Right ventricle myocardium superior (tissue), 1 donor: Measurements from ENCODE around the gene CYP26A1. TPM values are rescaled to one million over a fixed set of nuclear protein-coding genes. Genes with fewer than 3 reads are reported as not detected.
A peak's percentile ranks its signal among the peaks of the same experiment; 100 is the strongest.

Source experiments
- ATAC-seq: fragments of 200-7000 bp; cut with Tn5 transposase; one replicate; pipeline ENCODE4 v1.9.1; 2020; ENCODE audit warnings: mild to moderate bottlenecking; ENCODE audit not compliant: poor library complexity
- DNase-seq: peaks from one replicate; pipeline ENCODE4 v3.0.0-alpha.2; 2020
- intact Hi-C: fragments of 100-400 bp; cut with DNase I; formaldehyde crosslinking; loops from one replicate; pipeline ENCODE4 v1.11.2; 2022
- total RNA-seq: library from RNA; stranded (reverse); fragmentation: NEBNext Ultra II Directional; extraction: Animal tissue kit (Norgen Biotek cat#: 25700); gene quantifications from one replicate; pipeline ENCODE4 v1.2.1, GENCODE V29; 2021
- donor health status: DM: no; HTN: yes; CAD: no; lungs with severe emphysema.

The CYP26A1 gene
- total RNA-seq, 1 donor from 2014 or later = not detected

DNA sequence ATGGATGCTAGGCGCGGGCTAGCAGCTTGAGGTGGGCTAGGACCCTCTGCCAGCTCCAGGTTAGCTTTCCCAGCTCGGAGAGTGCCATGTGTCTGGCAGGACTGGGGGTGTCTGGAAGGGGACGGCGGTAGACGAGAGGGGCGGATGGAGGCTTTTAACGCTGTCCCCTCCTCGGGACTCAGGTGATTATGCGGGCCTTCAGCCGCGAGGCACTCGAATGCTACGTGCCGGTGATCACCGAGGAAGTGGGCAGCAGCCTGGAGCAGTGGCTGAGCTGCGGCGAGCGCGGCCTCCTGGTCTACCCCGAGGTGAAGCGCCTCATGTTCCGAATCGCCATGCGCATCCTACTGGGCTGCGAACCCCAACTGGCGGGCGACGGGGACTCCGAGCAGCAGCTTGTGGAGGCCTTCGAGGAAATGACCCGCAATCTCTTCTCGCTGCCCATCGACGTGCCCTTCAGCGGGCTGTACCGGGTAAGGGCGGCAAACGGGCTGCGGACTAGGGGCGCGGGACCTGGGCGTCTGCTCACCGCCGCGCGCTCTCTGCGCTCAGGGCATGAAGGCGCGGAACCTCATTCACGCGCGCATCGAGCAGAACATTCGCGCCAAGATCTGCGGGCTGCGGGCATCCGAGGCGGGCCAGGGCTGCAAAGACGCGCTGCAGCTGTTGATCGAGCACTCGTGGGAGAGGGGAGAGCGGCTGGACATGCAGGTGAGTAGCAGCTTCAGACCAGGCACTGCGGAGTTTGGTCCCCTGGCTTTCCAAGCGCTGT, 1.1 kb downstream of the CYP26A1 start:
- ATAC-seq (no peak), DNase-seq (no peak)
- intact Hi-C loops = no loop called here

DNA sequence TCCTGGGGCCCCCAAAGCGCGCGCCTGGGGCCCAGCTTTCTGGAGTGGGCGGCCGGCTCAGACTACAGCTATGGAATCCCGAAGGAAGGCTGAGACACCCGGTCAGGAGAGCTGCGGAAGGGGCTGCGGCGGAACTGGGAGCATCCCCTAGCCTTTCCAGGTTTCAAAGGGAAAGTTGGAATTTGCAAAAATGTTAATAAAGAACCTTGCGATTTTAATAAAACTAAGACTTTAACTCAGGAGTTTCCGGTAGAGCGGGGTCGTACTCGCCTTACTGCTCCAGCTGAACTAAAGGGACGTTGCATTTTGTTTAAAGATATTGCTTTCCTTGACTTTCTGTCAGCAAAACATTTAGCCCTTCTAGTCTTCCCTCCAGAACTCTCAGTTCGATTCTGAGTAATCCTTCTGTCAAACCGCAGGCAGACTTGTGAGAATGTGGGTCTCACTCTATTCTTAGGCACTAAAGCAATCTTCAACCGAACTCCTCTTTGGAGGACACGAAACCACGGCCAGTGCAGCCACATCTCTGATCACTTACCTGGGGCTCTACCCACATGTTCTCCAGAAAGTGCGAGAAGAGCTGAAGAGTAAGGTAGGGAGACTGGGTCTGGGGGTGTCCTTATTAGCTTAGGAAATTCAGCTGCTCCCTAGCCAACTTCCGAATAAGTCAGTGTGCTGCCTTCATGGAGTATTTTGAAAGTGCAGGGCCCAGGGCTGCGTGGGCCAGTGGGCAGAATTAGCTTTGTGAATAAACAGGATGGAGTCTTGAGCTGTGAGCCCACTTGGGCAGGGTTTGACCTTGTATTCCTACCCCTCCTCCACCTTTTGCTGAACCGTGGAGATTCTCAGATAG, 1.9 kb downstream of the CYP26A1 start:
- intact Hi-C loops = no loop called here
- no peak for ATAC-seq
- no peak for DNase-seq

DNA sequence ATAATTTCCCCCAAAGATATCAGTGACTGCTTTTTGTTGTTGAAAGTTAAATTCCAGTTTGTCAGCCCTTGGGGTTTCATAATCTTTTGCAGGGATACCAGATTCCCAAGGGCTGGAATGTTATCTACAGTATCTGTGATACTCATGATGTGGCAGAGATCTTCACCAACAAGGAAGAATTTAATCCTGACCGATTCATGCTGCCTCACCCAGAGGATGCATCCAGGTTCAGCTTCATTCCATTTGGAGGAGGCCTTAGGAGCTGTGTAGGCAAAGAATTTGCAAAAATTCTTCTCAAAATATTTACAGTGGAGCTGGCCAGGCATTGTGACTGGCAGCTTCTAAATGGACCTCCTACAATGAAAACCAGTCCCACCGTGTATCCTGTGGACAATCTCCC, 3.2 kb downstream of the CYP26A1 start:
- ATAC-seq = no peak
- no peak for DNase-seq
- intact Hi-C loops = no loop called here

DNA sequence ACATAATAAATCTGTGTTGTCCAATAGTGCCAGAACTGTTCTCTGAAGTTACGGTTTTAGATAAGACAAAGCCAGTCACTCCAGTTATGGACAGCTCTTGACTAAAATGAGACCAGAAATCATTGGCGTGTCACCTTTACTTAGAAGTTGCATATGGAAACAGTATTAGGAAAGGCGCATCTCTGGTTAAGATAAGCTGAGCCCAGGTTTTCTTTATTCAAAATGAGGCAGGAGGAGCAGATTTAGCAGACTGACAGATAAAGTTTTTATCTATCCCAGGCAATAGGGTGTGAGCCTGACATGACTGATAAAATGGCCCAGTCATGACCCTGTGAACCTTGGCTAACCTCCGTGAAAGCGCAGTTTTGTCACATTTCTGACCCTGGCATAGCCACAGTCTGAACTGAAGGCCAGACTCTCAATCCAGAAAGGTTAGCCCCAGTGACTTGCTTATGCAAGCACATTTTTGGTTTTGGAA, 4.2 kb downstream of the CYP26A1 start:
- ATAC-seq (no peak), DNase-seq (no peak)
- intact Hi-C loops = no loop called here

DNA sequence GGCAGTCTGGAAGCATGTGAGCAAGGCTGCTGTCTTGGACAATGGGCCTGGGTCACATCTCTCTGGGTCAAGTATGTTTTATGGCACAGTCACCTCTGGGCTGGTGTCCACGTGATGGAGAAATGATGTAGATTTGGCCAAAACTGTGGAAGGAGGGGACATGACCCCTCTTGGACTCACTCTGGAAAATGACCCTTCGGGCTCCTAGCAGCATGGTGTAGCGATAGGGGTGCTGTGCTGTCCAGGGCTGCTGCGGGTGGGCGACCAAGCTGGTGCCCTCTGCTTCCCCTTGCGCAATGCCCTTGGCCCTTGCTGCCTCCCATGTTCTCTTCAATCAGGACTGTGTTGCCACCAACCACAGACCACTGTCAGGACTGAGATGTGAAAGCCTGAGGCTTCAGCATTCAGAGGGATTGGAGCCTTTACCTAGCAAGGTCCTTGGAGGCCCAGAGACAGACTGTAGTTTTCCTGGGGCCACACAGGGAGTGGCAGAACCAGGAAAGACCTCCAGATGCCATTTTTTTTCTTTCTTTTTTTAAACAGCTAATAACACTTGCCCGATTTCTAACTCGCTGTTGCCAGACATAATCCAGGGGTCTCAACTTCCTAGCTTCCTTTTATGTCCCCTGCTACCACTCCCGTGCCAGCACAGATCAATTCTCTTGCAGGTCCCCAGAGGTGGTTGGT, 6.1 kb downstream of the CYP26A1 start:
- intact Hi-C loops = no loop called here
- no peak for DNase-seq
- ATAC-seq = no peak

DNA sequence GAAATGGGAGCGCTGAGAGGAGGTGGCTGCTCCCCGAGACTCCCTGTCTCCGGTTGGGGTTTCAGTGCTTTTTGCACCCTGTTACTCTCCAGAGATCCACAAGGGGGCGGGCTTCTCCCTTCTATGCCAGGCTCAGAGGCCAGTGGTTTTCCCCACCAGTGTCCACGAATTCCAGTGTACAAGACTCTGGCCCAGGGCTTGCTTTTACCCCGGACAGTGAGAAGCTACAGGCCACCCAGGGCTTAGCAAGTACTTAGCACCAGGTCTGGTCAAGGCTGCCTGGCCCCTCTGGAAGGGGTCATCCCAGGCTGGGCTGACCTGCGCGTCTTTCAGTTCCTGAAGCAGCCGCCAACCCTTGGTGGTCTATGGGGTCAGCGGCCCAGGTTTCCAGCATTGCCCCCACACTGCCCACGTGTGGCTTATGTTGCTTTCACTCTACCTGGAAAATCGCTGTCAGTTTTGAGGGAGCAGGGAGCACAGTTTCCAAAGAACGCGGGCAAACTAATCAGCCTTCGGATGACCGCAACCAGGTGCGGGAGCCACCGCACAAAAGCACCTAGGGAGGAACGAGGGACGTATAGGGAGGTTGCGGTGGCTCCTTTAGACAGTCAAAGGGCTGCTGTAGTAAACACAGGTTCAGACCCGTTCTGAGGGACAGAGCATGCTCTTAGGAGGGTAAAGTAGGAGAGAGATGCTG, 6.8 kb downstream of the CYP26A1 start:
- intact Hi-C loops = no loop called here
- DNase-seq (no peak), ATAC-seq (peak; percentile 74)

DNA sequence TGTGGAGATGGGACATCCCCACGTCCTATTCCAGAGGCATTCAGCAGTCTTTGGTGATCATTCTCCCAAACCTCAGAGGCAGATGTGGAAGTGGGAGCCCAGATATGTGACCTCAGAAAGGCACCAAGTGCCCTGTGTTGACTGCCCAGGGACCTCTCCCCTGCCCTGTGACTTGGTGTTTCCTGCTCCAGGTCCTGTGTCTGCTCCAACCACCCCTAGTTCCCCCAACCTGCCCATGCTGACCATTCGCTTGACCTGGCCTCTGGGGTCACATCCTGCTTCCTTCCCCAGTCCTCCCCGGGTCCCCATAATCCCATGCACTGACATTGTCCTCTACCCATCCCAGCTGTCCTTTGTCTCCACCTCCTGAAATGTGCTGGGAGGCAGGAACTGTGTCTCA, 7.6 kb downstream of the CYP26A1 start:
- ATAC-seq (no peak), DNase-seq (no peak)
- intact Hi-C loops = no loop called here

DNA sequence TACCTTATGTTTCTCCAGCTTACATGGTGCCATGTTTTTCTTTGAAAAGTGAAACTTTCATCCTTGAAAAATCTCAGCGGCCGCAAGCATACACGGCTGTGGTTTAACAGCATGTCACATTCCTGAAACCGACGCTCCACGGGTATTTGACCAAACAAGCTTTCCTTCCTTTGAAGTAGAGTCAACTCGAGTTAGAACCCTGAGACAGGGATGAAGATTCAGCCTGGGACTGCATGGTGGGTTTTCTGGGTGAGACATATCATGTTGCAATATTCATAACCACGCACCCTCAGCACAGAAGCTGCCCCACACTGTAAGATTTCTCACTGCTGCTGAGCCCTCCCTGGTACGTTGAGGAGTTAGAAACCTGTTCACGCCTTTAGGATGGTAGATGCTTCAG, 8.1 kb downstream of the CYP26A1 start:
- intact Hi-C loops = no loop called here
- no peak for DNase-seq
- no peak for ATAC-seq

DNA sequence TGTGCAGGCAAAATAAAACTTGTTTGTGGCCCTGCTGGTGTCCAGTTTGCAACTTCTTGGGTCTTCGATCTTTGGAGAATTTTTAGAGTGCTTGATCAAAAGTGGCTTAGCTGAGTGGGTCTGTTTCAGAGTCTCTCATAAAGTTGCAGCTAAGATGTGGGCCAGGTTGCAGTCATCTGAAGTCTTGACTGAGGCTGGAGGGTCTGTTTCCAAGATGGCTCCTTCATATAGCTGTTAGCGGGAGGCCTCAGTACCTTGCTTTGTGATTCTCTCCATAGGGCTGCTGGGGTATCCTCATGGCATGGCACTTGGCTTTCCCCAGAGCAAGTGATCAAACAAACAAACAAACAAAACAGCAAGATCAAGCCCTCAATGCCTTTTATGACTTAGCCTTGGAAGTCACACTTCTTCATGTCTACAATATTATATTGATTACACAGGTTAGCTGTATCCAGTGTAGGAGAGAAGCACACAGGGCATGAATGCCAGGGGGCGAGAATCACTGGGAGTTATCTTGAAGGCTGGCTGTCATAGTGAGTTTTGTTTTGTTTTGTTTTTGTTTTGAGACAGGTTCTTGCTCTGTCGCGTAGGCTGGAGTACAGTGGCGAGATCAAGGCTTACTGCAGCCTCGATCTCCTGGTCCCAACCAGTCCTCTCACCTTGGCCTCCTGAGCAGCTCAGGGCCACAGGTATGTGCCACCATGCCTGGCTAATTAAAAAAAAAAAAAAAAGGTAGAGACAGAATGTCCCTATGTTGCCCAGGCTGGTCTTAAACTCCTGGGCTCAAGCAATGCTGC, 10.2 kb downstream of the CYP26A1 start:
- ATAC-seq (no peak), DNase-seq (no peak)
- intact Hi-C loops = no loop called here

DNA sequence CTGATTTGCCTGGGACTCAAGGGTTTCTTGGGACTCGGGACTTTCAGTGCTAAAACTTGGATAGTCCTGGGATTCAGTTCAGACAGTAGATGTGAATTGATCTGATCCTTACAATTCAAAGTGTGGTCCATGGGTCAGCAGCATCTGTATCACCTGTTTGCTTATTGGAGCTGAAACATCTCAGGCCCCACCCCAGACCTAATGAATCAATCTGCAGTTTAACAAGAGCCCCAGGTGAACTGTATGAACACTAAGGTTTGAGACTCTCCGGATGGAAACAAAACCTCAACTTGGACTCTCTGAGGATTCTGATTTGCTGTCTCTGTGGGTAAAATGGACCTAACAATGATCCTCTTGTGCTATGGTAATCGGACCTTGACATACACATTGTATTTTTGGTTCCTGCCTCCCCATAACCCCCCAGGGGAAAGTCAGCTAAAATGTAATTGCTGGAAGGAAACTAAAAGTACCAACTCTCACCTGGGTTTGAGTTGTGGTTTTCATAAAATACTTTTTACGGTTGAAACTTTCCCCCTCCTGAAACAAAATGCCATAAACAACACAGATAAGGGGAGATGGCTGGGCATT, 11.7 kb downstream of the CYP26A1 start:
- intact Hi-C loops = loop anchor here (5.0 kb wide), 1 partner anchor 197 kb away; no protein-coding TSS in a partner anchor
- no peak for ATAC-seq
- no peak for DNase-seq

DNA sequence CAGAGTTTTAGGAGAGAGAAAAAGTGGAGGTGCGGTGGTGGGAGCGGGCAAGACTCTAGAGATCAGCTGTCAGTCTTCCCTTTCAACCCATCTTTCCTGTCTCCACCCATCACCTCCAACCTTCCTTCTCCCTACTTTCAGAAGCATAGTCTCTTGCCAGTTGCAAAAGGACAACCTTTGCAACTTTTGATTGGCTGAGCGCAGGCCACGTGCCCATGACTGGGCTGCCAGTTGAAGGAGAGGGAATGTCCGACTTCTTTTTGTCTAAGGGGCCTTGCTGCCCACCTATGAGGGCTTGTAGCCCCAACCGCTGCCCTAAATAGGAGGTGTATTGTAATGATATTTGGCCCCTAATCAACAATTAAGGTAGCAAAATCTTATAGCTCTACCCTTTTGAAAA, 12.6 kb downstream of the CYP26A1 start:
- intact Hi-C loops = loop anchor here (5.0 kb wide), 1 partner anchor 196 kb away; no protein-coding TSS in a partner anchor
- no peak for ATAC-seq
- no peak for DNase-seq

DNA sequence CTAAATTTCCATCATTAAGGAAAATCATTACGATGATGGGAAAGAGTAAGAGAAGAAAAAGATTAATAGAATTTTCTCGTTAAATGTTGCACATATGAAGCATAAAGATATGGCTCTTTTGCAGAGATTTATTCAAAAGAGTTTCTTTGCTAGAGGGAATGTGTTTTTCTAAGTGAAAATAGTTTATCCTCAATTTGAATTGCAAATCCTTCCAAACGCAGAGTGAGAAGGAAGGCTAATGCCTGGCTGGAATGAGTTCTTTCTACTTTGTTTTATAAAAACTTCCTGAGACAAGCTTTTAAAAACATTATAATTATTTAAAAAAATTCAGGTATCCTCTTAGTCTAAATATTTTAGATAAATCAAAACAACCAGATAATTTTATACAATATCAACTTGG, 14.2 kb downstream of the CYP26A1 start:
- intact Hi-C loops = loop anchor here (5.0 kb wide), 1 partner anchor 194 kb away; no protein-coding TSS in a partner anchor
- no peak for DNase-seq
- no peak for ATAC-seq

DNA sequence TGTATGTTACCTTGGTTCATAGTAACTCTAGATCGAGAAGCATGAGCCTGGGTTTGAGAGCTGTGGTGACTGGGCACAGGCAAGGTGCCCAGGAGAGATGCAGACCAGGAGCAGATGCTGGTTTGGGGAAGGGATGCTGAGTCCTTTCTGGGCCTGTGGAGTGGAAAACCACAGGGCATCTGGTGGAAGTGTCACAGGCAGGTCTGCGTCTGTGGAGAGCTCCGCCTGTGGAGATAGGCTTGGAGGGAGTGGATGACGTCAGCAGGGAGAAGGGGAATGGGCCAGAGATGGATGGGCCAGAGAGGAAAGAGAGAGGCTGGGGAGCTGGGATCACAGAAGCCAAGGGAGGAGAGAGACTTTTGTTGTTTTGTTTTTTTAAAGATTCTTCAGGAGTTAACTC, 14.8 kb downstream of the CYP26A1 start:
- DNase-seq = no peak
- intact Hi-C loops = loop anchor here (5.0 kb wide), 1 partner anchor 194 kb away; no protein-coding TSS in a partner anchor
- ATAC-seq = no peak

DNA sequence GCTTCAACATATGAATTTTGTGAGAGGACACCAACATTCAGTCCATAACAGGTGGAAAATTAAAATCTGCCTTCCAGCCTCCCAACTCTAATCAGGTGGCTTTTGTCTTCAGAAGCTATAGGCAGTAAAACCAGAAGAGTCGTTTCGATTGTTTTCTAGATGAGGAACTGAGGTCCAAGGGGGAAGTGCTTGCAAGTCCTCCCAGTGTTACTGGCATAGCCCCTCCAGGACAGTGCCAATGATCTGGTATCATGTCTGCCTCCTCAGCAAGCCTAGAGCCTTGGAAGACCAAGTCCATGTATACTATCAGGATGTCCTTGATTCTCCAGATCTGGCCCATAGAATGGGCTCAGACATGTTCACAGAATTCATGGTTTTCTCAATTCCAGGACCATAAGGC, 16.9 kb downstream of the CYP26A1 start:
- intact Hi-C loops = no loop called here
- ATAC-seq (no peak), DNase-seq (no peak)

DNA sequence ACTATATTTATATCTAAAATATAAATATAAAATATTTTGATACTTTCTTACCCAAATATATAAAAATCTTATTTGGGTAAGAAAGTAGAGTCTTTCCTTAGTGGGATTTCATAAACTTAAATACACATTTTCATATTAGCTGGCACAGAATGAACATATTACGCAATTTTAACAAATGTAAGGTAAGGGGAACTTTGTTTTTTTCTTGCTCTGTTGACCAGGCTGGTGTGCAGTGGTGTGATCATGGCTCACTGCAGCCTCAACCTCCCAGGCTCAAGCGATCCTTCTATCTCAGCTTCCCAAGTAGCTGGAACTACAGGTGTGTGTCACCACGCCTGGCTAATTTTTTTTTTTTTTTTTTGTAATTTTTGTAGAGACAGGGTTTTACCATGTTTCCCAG, 18.3 kb downstream of the CYP26A1 start:
- DNase-seq (no peak), ATAC-seq (no peak)
- intact Hi-C loops = no loop called here

DNA sequence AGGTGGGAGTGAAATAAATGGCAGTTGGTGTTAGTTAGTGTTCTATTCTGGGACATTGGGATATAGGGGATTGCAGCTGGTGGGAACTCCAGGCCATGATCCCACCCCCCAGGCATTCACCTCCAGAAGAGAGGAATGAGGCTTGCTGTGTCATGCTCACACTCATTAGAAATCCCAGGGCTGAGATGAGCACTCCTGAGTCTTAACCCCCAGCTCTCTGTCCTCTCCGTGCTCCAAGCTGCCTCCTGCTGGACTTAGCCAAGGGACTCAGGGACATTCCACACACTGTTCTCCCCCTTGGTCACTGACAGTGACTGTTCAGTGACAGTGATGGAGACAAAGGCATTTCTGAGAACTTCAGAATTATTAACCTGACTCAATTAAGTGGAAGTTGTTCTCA, 21.5 kb downstream of the CYP26A1 start:
- ATAC-seq = no peak
- no peak for DNase-seq
- intact Hi-C loops = no loop called here

DNA sequence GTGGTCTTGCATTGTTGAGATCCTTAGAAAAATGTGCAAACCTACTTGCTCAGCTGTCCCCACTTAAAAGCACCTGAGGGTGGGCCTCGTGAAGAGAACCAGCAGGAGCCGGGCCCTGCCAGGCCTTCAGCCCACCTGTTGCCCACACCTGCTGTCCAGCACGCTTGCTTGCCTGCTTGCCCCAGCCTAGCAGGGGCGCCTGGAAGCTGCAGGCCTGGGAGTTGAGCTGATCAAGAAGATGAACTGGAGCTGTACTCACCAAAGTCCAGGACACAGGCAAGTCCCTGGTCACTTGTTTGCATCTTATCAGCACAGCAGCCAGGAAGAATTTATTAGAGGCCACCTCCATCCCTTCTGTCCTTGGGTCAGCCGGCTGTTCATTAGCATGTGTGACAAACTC, 23.2 kb downstream of the CYP26A1 start:
- no peak for DNase-seq
- intact Hi-C loops = no loop called here
- no peak for ATAC-seq

DNA sequence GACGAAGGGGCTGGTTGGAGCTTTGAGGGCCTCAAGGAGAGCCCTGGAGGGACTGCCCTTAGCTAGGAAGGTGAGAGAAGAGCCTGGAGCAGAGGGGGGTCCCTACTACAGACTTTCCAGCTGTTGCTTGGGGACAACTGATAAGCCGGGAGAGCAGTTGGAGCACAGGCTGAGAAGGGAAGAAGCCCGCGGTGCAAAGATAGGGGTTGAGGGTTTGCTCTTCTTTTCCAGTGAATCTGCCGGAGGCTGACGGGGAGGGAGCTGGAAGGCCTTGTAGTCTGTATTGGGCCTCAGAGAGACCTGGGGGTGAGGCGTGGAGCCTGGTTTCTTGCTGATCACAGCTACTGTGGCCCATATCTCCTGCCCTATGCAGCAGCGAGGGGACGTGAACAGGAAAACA, 23.7 kb downstream of the CYP26A1 start:
- ATAC-seq (no peak), DNase-seq (no peak)
- intact Hi-C loops = no loop called here
